GM12801 (cell line): Measurements from ENCODE around the gene PITPNB.

Source experiments
- CTCF ChIP-seq: IDR thresholded peaks from one replicate; pipeline ENCODE4 v1.5.1; 2011; ENCODE audit warnings: control low read depth; ENCODE audit not compliant: insufficient read length; ENCODE audit errors: extremely low read depth

The PITPNB gene

GRCh38 chr22:27823221-27823620 is 95.8 kb downstream of the PITPNB start:
- TF ChIP-seq CTCF, result no peak

- no peak for TF ChIP-seq CTCF
Observed at GRCh38 chr22:27820896-27821866, 97.9 kb downstream of the PITPNB start.

DNA sequence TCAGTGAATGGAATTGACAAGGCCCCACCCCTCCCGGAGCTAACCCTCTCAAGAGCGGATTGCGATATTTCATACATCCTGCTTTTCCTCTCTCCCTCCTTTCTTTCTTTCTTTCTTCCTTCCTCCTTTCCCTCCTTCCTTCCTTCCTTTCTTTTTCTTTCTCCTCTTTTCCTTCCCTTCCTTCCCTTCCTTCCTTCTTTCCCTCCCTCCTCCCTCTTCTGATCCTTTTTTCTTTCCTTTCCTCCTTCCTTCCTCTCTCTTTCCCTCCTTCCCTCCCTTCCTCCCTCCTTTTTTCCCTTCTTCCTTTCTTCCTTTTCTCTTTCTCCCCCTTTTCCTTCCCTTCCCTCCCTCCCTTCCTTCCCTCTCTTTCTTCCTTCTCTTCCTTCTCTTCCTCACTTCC is 102.5 kb downstream of the PITPNB start:
- no peak for TF ChIP-seq CTCF

DNA sequence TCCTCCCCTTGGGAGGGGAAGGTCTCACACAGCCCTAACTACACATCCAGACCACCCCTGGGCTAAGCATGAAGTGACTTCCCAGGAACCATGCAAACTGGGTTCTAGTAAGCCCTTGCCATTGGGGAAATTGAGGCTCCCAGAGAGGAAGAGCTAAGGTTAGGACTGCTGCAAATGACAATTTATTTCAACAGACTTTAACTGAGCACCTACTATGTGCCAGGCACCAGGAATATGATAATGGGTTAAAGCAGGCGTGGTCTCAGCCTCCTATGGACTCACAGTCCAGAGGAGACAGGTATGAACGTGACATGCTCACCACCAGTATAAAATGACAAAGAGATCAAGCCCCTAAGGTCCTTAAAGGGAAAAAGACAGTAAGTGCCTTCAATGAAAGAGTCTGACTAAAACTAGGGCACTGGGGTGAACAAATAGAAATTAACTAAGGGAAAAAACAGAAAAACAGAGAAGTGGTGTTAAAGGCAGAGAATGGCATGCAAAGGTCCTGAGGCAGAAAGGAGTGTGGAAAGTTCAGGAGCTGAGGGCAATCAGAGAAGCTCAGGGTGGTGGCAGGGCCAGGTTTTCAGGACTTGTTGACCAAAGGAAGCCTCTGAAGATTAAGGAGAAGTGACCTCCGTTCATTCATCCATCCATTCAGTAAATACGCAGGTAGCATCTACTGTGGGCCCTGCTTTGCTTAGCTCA is 103.1 kb downstream of the PITPNB start:
- no peak for TF ChIP-seq CTCF

DNA sequence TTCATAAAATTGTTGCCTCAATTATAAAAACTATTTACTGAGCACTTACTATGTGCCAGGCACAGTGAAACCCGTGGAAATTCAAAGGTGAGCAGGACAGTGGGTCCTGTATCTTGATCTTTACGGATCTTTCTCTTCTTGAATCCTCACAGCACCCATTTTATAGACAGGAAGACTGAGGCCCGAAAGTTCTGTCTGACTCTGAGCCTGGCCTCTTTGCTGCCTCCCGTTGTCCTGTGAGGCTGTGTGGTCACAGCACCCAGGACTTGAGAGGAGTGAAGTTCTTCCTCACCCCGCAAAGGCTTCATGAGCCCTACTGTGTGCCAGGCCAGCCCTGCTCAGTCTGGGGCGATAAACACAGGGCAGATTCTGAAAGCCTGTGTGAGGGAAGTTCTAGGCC is 104.1 kb downstream of the PITPNB start:
- TF ChIP-seq CTCF, result no peak

GRCh38 chr22:27811778-27812177 is 107.3 kb downstream of the PITPNB start:
- no peak for TF ChIP-seq CTCF

- TF ChIP-seq CTCF, result no peak
Observed at GRCh38 chr22:27810609-27811151, 108.4 kb downstream of the PITPNB start.
